ENCODE data around the gene PCBP3. TPM values are rescaled to one million over a fixed set of nuclear protein-coding genes. Genes with fewer than 3 reads are reported as not detected.

Gene PCBP3
- polyA plus RNA-seq, 1 donor (not counting 4 experiments of a cell fraction or from before 2014, with no cell fraction given) = 0.25 TPM

DNA sequence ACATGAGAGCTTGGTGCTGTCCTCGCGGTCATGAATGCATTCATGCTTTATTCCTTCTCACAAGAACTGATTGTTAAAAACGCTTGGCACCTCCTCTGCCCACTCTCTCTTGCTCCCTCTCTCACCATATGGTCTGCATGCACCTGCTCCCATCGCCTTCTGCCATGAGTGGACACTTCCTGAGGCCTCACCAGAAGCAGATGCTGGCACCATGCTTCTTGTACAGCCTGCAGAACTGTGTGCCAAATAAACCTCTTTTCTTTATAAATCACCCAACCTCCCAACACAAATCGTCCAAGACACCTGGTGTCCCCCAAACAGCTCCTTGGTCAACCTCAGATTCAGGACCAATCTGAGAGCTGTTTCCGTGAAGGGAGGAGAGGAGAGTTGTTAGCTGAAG, 43.3 kb upstream of the PCBP3 start:
- no peak overlapping the region for H3K4me3 ChIP-seq (ENCODE audit: control insufficient read depth in 2 of 3, extremely low read depth in 1 of 3, insufficient read depth in 2 of 3, low read depth in 1 of 3, low read length in 3 of 3)
- no peaks in the 10 kb centered on the region for H3K4me1 ChIP-seq (ENCODE audit: control insufficient read depth, extremely low read depth, insufficient read depth, low read length)
- no peak for DNase-seq (ENCODE audit: low read depth, low spot score)
- no peak overlapping the region for H3K9ac ChIP-seq (ENCODE audit: control insufficient read depth, extremely low read depth, insufficient read depth, low read length)
- H2AFZ ChIP-seq (ENCODE audit: control insufficient read depth, low read length) = no peak overlapping the region
- no peak overlapping the region for H3K4me2 ChIP-seq (ENCODE audit: control insufficient read depth, extremely low read depth, insufficient read depth, low read depth, low read length)
- no peaks in the 10 kb centered on the region for H3K79me2 ChIP-seq (ENCODE audit: control insufficient read depth, insufficient read depth, low read length)
- dilution Hi-C loops (cut with MboI; ENCODE audit: extremely low pct_ligation_motif_present, low sequenced_read_pairs) = no loop called here
- no peaks in the 10 kb centered on the region for H3K9me3 ChIP-seq (ENCODE audit: control insufficient read depth, low read depth, low read length)
- no peaks in the 10 kb centered on the region for H4K20me1 ChIP-seq (ENCODE audit: control insufficient read depth, extremely low read depth, insufficient read depth, low read length)
- no peak for FAIRE-seq
- no peak for TF ChIP-seq EZH2 (IDR thresholded peaks at IDR 0.05; ENCODE audit: low read length)
- TF ChIP-seq, protein P1, sequence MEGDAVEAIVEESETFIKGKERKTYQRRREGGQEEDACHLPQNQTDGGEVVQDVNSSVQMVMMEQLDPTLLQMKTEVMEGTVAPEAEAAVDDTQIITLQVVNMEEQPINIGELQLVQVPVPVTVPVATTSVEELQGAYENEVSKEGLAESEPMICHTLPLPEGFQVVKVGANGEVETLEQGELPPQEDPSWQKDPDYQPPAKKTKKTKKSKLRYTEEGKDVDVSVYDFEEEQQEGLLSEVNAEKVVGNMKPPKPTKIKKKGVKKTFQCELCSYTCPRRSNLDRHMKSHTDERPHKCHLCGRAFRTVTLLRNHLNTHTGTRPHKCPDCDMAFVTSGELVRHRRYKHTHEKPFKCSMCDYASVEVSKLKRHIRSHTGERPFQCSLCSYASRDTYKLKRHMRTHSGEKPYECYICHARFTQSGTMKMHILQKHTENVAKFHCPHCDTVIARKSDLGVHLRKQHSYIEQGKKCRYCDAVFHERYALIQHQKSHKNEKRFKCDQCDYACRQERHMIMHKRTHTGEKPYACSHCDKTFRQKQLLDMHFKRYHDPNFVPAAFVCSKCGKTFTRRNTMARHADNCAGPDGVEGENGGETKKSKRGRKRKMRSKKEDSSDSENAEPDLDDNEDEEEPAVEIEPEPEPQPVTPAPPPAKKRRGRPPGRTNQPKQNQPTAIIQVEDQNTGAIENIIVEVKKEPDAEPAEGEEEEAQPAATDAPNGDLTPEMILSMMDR (optimal IDR thresholded peaks at IDR 0.05 in 1 of 3, IDR thresholded peaks at IDR 0.05 in 1 of 3, conservative IDR thresholded peaks at IDR 0.05 in 1 of 3; ENCODE audit: extremely low read depth in 1 of 3, insufficient read depth in 2 of 3, low read length in 3 of 3) = no peak
- no peak overlapping the region for H3K27ac ChIP-seq (ENCODE audit: control insufficient read depth, insufficient read depth, low read length)
- H3K36me3 ChIP-seq (ENCODE audit: control insufficient read depth in 2 of 2, extremely low read depth in 1 of 2, insufficient read depth in 2 of 2, low read length in 2 of 2) = no peaks in the 10 kb centered on the region
- peaks cover 5% of the 10 kb centered on the region for H3K27me3 ChIP-seq (ENCODE audit: control insufficient read depth, extremely low read depth, insufficient read depth, low read length)
- no peaks in the 10 kb centered on the region for H3K9me1 ChIP-seq (ENCODE audit: control insufficient read depth, extremely low read depth, insufficient read depth, low read length)

DNA sequence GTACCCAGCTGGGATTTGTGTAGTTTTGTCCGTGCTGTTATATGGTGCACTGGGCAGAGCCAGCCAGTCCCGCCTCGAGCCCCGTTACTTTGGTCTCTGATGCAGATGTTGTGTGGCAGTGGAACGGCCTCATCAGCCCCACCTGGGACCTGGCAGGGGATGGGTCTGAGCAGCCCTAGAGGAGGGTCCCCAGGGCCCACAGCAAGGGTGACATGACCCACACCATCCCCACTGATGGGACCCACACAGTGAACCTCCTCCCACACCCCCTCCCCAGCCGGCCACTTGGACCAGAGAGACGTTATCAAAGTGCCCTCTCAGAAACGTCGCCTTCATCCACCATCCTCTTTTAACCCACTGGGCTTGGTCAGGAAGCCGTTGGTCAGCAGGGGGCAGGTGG, 42.0 kb upstream of the PCBP3 start:
- Histone ChIP-seq H3K4me2 (ENCODE audit: control insufficient read depth, extremely low read depth, insufficient read depth, low read depth, low read length) (no peak overlapping the region), H3K4me1 (ENCODE audit: control insufficient read depth, extremely low read depth, insufficient read depth, low read length) (no peaks in the 10 kb centered on the region), H3K27me3 (ENCODE audit: control insufficient read depth, extremely low read depth, insufficient read depth, low read length) (peaks cover 5% of the 10 kb centered on the region), H3K4me3 (ENCODE audit: control insufficient read depth in 2 of 3, extremely low read depth in 1 of 3, insufficient read depth in 2 of 3, low read depth in 1 of 3, low read length in 3 of 3) (no peak overlapping the region), H3K79me2 (ENCODE audit: control insufficient read depth, insufficient read depth, low read length) (no peaks in the 10 kb centered on the region), H3K9ac (ENCODE audit: control insufficient read depth, extremely low read depth, insufficient read depth, low read length) (no peak overlapping the region), H4K20me1 (ENCODE audit: control insufficient read depth, extremely low read depth, insufficient read depth, low read length) (no peaks in the 10 kb centered on the region), H2AFZ (ENCODE audit: control insufficient read depth, low read length) (no peak overlapping the region), H3K36me3 (ENCODE audit: control insufficient read depth in 2 of 2, extremely low read depth in 1 of 2, insufficient read depth in 2 of 2, low read length in 2 of 2) (no peaks in the 10 kb centered on the region), H3K27ac (ENCODE audit: control insufficient read depth, insufficient read depth, low read length) (no peak overlapping the region), H3K9me3 (ENCODE audit: control insufficient read depth, low read depth, low read length) (no peaks in the 10 kb centered on the region), H3K9me1 (ENCODE audit: control insufficient read depth, extremely low read depth, insufficient read depth, low read length) (no peaks in the 10 kb centered on the region)
- TF ChIP-seq, protein P1 (optimal IDR thresholded peaks at IDR 0.05 in 1 of 3, IDR thresholded peaks at IDR 0.05 in 1 of 3, conservative IDR thresholded peaks at IDR 0.05 in 1 of 3; ENCODE audit: extremely low read depth in 1 of 3, insufficient read depth in 2 of 3, low read length in 3 of 3) = no peak
- TF ChIP-seq EZH2 (IDR thresholded peaks at IDR 0.05; ENCODE audit: low read length) = no peak
- DNase-seq (ENCODE audit: low read depth, low spot score) = no peak
- FAIRE-seq = no peak
- dilution Hi-C loops (cut with MboI; ENCODE audit: extremely low pct_ligation_motif_present, low sequenced_read_pairs) = no loop called here
